Testis (tissue), 3 donors: Measurements from ENCODE around the gene CALR. TPM values are rescaled to one million over a fixed set of nuclear protein-coding genes. Genes with fewer than 3 reads are reported as not detected.
A peak's percentile ranks its signal among the peaks of the same experiment; 100 is the strongest.

Source experiments
- DNase-seq: peaks from one replicate; pipeline ENCODE4 v3.0.0-alpha.2; 2019
- H3K27ac ChIP-seq, 2 donors: fragments of 200-600 bp; sonication (generic); one replicate each; pipeline ENCODE4 v1.5.1; 2019
- H3K27me3 ChIP-seq: fragments of 200-600 bp; sonication (generic); one replicate; pipeline ENCODE4 v1.5.1; 2019
- H3K36me3 ChIP-seq: fragments of 200-600 bp; sonication (generic); one replicate; pipeline ENCODE4 v1.5.1; 2017; ENCODE audit warnings: low read depth; ENCODE audit errors: missing control alignments
- H3K4me1 ChIP-seq: fragments of 200-600 bp; sonication (generic); one replicate; pipeline ENCODE4 v1.5.1; 2019
- H3K4me3 ChIP-seq, 2 donors: fragments of 200-600 bp; sonication (generic); one replicate each; pipeline ENCODE4 v1.5.1; 2017 to 2019
- H3K9me3 ChIP-seq: fragments of 200-600 bp; sonication (generic); one replicate; pipeline ENCODE4 v1.5.1; 2017
- POLR2A ChIP-seq: fragments of 450-650 bp; IDR thresholded peaks from one replicate; pipeline ENCODE4 v1.6.1; 2017; ENCODE audit warnings: antibody characterized with exemption, mild to moderate bottlenecking, moderate library complexity
- WGBS, 2 donors: methylation state at CpG; one replicate each; pipeline ENCODE4 v1.1.5; 2018; 5-methylcytosine and 5-hydroxymethylcytosine counted together
- intact Hi-C: fragments of 100-400 bp; cut with DNase I; formaldehyde crosslinking; loops from one replicate; pipeline ENCODE4 v1.15.1; 2023; ENCODE audit warnings: low total_unique reads
- polyA plus RNA-seq: library from polyadenylated mRNA; stranded (reverse); fragments of 350-450 nt; fragmentation: Illumina TruSeq; extraction: RNeasy Lipid Tissue Mini Kit (QIAGEN cat#74804); gene quantifications from one replicate; pipeline ENCODE4 v1.2.3, GENCODE V29; 2014; ENCODE audit warnings: low read depth, low replicate concordance; ENCODE audit not compliant: insufficient read depth
- total RNA-seq, 2 donors: library from RNA; depleted of rRNA; stranded (reverse); fragments of >200 nt; gene quantifications; one replicate each; pipeline ENCODE4 v1.2.3, GENCODE V29; 2016
- TF ChIP-seq, protein P1 (sequence below), 3 experiments: fragments of 450-650 bp in 2 of 3; fragments of 200-600 bp in 1 of 3; sonication (generic) in 1 of 3; IDR thresholded peaks; one replicate each; pipeline ENCODE4 v1.5.1; 2016 to 2019; ENCODE audit warnings: antibody characterized with exemption in 3 of 3, mild to moderate bottlenecking in 2 of 3, moderate library complexity in 1 of 3

CALR gene
- total and polyA plus RNA-seq, 3 donors from 2014 or later: 389 to 538 (median 467) TPM

DNA sequence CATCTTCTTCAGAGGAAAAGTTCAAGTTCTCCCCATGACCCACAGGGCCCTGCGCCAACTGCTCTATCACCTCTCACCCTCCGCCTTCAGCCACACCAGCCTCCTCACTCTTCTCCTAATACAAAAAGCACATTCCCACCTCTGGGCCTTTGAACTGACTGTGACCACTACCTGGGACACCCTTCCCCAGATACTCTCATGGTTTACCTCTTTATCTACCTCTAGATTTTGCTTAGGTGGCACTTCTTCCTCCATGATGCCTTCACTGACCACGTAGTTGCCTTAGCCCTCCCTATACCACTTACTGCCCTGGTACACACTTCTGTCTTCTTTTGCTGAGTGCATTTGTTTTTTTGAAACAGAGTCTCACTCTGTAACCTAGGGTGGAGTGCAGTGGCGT lies 15.4 kb upstream of the CALR start:
- no peaks in the 10 kb centered on the region for H3K27me3 ChIP-seq
- 95 to 96% methylated on average over 4 of the region's 4 CpGs for WGBS, 2 donors
- intact Hi-C loops: no loop called here
- no peaks in the 10 kb centered on the region for H3K9me3 ChIP-seq
- no peak overlapping the region for H3K4me3 ChIP-seq
- H3K4me1 ChIP-seq: peaks cover 4% of the 10 kb centered on the region
- no peaks in the 10 kb centered on the region for H3K36me3 ChIP-seq
- no peak for DNase-seq
- TF ChIP-seq POLR2A: no peak
- TF ChIP-seq, protein P1, sequence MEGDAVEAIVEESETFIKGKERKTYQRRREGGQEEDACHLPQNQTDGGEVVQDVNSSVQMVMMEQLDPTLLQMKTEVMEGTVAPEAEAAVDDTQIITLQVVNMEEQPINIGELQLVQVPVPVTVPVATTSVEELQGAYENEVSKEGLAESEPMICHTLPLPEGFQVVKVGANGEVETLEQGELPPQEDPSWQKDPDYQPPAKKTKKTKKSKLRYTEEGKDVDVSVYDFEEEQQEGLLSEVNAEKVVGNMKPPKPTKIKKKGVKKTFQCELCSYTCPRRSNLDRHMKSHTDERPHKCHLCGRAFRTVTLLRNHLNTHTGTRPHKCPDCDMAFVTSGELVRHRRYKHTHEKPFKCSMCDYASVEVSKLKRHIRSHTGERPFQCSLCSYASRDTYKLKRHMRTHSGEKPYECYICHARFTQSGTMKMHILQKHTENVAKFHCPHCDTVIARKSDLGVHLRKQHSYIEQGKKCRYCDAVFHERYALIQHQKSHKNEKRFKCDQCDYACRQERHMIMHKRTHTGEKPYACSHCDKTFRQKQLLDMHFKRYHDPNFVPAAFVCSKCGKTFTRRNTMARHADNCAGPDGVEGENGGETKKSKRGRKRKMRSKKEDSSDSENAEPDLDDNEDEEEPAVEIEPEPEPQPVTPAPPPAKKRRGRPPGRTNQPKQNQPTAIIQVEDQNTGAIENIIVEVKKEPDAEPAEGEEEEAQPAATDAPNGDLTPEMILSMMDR (IDR thresholded peaks at IDR 0.05): no peak
- H3K27ac ChIP-seq: no peak overlapping the region

DNA sequence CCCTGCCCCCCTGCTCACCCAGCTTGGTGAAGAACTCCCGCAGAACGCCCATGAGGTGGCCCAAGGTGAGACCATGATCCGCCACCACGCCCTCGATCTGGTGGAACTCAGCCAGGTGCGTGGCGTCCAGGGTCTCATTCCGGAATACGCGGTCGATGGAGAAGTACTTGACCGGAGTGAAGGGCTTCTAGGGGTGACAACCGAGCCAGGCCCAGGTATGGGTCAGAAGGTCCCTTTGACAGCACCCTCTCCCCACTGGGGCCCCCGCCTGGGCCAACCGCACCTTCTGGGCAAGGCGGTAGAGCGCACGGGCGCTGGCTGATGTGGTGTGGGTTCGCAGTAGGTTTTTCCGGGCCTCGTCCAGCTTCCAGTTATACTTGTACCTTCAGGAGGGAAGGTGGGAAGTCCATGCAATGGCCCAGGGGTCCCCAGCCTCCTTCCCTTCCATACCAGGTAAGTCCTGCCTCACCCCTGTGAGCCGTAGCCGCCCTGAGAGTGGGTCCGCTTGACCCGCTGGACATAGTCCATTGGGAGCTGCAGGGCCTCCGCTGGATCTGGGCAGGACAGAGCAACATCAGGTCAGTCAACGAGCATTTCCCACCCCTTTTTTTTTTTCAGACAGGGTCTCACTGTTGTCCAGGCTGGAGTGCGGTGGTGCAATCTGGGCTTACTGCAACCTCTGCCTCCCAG lies 13.6 kb upstream of the CALR start:
- H3K27me3 ChIP-seq: no peaks in the 10 kb centered on the region
- no peak overlapping the region for H3K27ac ChIP-seq
- H3K36me3 ChIP-seq: no peaks in the 10 kb centered on the region
- 89 to 96% methylated on average over 18 to 28 of the region's 29 CpGs for WGBS, 2 donors
- TF ChIP-seq POLR2A: no peak
- TF ChIP-seq, protein P1 (IDR thresholded peaks at IDR 0.05): no peak
- H3K4me1 ChIP-seq: no peaks in the 10 kb centered on the region
- H3K4me3 ChIP-seq: no peak overlapping the region
- no peaks in the 10 kb centered on the region for H3K9me3 ChIP-seq
- intact Hi-C loops: no loop called here
- no peak for DNase-seq

DNA sequence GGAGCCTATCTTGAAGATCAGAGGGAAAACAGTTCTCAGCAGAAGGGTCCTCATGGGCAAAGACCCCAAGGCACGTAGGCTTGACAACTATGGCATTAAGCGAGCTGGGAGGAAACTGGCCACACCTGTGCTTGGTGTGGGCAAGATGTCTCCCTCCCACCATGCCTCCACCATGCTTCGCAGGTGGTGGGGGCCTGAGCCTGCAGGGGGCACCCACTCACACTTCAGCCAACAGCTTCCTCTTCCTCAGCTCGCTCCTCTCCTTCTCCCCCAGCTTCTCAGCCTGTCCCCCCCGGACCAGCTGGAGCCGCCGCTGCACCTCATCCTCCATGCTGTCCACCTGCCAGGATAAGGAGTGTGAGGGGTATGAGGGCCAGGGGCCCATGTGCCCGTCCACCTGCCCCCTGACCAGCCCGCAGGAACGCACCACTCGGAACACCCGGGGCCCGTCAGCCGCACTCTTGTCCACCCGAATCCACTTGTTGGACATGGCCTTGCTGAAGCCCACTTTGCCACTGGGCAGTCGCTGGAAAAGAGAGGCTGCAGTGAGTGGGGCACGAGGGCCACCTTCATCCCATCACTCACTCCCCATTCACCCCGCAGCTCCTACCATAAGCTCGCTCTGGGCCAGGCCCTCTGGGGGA lies 8.3 kb upstream of the CALR start:
- Histone ChIP-seq H3K9me3 (no peaks in the 10 kb centered on the region), H3K4me3 (no peak overlapping the region), H3K27me3 (no peaks in the 10 kb centered on the region), H3K27ac (no peak overlapping the region), H3K4me1 (peaks cover 7% of the 10 kb centered on the region), H3K36me3 (no peaks in the 10 kb centered on the region)
- TF ChIP-seq, protein P1 (IDR thresholded peaks at IDR 0.05): no peak
- no peak for TF ChIP-seq POLR2A
- WGBS, 2 donors: 94 to 96% methylated on average over 18 to 19 of the region's 19 CpGs
- DNase-seq: no peak
- intact Hi-C loops: no loop called here

DNA sequence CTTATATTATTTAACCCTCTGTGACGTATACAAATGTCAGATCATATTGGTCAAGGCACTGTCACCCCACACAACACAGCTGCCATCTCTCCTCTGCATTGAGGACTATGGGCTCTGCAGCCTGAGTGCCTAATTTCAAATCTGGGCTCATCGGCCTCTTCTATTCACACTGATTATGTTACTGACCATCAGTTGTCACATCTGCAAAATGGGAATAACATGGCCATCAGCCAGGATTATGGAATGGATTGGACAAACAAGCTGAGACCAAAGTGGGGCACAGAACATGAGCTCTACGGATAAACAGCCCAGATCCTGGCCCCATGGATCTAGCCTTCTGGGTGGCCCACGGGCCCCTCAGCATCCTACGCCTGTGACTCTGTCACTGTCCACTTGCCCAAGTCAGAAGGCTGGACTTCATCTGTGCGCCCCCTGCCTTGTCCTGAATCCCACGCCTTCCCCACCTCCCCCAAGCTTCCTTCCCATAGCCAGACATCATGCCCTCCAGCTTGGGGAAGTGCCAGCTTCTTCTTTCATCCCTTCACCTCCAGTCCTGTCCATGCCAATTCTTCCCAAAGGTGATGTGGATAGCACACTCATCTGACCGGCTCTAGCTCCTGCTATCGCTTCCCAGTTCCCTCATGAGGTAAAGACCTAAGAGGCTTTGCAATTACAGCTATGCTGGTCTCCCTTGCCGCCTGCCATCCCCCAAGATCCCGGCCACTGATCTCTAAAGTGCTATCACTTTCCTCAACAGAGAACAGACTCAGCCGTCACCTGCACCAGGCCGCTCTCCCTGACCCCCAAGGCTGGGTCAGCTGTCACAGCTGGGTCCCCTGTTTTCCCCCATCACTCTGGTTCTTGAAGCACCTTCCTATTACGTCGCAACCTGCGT lies 5.8 kb upstream of the CALR start:
- no peaks in the 10 kb centered on the region for H3K9me3 ChIP-seq
- H3K27ac ChIP-seq: peak overlapping the region; percentile 83 to 86
- peak overlapping the region; percentile 96 for H3K4me3 ChIP-seq
- DNase-seq: no peak
- H3K27me3 ChIP-seq: no peaks in the 10 kb centered on the region
- no peaks in the 10 kb centered on the region for H3K36me3 ChIP-seq
- 23 to 29% methylated on average over 12 to 16 of the region's 16 CpGs for WGBS, 2 donors
- intact Hi-C loops: no loop called here
- H3K4me1 ChIP-seq: peaks cover 13% of the 10 kb centered on the region
- no peak for TF ChIP-seq POLR2A
- TF ChIP-seq, protein P1 (IDR thresholded peaks at IDR 0.05): no peak
